SK-MEL-5 (cell line): ENCODE data around the gene OR10D3. TPM values are rescaled to one million over a fixed set of nuclear protein-coding genes. Genes with fewer than 3 reads are reported as not detected.
A peak's percentile ranks its signal among the peaks of the same experiment; 100 is the strongest.

Experiments
- DNase-seq: peaks from one replicate; pipeline ENCODE4 v3.0.0-alpha.2; 2016; ENCODE audit warnings: low read depth, low spot score
- in situ Hi-C: cut with HindIII; loops from 2 replicates; pipeline ENCODE4 v1.10.0; 2016; ENCODE audit warnings: low sequenced_read_pairs, high pct_unique_total_duplicates, low pct_unique_long_range_greater_than_20kb
- total RNA-seq: library from RNA; depleted of rRNA; stranded (reverse); fragments of >200 nt; shearing (Covaris generic); gene quantifications from 2 replicates; pipeline ENCODE4 v1.2.3, GENCODE V29; 2014

The OR10D3 gene
- total RNA-seq, 1 experiment from 2014 or later = not detected

DNA sequence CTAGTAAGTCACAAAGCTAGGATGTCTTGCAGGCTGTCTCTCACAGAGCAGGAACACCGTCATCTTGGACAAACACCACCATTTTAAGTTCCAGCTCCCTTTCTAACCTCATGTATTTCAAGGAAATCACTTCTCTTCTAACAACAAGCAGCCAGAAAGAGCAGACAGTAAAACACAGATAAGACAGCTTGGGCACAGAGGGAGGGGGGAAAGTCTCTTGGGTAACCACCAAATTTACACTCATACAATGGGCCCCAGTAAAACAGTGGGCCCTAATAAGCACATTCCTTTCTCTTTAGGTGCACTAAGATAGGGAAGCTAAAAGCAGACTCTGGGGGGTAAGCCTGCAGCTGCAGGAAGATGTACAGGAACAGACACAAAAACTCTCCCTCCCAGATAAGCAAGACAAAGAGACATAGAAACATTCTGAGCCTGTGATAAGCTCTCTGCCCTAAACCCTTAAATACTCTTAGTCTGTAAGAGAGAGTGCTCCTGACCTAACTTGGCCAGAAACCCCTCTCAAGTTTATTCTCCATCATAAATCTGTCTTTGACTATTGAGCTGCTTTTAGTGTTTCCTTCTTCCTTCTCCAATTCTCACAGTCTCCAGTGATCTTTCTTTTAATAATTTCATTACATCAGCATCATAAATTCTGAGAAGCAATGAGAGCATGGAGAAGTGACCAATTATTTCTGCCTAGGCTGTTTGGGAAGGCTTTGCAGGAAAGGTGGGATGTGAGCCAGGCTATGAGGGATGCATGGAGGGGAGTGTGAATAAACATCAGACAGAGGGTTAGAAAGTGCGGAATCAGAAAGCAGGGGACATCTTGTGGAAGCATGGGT is 7.4 kb downstream of the OR10D3 start:
- DNase-seq = no peak
- in situ Hi-C loops = no loop called here

DNA sequence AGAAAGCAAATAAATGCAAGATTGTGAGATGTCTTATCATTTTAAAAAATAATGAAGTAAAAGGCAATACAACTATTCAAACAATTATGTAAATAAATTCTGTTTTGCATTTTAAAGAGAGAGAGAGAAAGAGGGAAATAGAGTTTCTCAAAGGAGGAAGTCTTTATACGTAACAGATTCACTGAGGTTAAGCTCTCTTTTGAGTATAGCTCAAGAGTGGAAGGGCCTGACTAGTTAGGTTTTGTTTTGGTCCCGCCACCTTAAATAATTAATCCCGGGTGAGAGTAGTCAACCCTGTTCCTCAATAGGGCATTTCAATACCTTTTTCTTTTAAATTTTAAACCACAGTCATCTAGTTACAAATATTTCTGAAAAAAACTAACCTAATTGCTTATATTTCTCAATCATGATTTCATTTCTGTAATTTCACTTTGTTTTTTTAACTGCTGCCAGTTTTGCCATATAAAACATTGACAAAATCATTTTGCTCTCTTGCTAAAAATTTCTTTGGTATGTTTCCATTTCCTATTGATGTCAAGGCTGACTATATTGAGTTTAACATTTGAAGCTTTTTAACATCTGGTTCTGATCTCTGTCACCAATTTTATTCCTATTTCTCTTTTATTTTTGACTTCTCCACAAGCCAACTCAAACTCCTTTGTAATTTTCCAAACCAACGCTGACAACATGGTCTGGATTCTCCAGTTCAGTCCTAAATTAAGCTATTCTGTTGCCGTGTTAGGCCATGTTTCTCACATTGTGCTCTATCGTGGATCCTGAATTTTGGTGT is 10.3 kb downstream of the OR10D3 start:
- in situ Hi-C loops = no loop called here
- no peak for DNase-seq

DNA sequence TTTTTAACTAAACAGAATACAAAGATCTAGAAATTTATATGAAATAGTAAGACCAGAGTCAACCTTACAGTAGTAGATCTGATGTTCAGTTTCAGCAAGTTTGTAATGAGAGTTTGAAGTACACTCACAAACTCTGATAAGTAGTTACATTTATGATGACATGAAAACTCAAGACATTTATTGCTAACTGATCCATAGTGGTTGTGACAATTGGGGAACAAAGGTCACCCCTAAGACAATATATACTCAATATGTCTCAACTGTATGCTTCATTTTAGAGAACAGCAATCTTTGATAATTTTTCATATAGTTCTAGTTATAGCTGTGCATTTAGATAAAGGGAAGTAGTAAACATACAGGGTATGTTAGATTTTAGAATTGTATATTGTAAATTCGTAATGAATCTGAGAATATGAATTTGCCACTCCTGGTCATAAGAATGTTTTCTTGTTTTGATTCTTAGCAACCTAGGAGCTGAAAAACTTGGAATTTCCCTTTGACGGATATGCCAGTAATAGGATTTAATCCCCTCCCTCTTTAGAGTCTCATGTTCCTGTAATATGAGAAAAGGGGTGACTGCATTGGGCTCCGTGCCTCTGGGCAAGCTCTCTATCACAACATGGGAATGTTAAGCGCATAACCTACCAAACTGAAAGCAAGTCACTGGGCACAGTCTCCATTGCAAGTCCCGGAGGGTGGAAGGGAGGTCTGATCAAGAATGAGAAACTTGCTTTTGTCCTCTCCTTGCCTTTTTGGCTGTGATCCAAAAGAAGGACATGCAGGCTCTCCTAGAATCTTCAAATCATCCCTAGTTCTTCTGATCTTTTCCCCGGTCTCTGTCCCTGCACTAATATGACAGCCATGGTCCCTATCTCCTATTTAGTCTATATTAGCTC is 11.4 kb downstream of the OR10D3 start:
- no peak for DNase-seq
- in situ Hi-C loops = no loop called here

DNA sequence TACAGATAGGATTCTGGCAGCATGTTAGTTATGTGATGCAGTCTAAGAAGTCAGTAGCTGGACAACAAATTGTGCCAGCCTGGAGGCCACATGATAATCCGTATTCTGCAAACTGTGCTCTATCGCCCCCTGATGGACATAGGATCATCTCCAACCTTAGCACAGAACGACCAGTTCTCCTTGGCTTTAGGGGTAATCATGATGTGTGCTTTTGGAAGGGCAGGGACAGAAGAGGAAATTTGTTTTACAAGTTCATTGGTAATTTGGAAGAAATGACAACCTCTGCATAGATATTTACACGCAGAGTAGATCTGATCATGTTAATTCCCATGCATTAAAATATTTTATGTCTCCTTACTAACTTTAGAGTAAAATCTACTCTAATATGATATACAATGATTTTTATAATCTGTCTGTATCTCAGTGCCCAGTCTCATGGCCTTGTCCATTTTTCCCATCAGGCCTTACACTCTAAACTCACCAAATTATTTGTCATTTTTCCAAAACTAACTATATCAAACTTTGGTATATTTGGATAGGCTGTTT is 12.1 kb downstream of the OR10D3 start:
- in situ Hi-C loops = no loop called here
- DNase-seq = peak; percentile 76

DNA sequence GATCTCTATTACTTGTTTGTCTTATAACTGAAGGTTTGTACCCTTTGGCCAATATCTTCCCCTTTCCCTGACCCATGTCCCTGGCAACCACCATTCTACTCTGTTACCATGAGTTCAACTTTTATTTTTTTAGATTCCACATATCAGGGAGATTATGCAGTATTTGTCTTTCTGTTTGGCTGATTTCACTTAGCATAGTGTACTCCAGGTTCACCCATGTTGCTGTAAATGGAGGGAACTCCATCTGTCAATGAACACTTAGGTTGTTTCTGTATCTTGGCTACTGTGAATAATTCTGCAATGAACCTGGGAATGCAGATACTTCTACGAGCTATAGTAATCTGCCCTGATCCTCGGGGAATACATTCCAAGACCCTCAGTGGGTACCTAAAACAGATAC is 14.9 kb downstream of the OR10D3 start:
- in situ Hi-C loops = no loop called here
- DNase-seq = no peak

DNA sequence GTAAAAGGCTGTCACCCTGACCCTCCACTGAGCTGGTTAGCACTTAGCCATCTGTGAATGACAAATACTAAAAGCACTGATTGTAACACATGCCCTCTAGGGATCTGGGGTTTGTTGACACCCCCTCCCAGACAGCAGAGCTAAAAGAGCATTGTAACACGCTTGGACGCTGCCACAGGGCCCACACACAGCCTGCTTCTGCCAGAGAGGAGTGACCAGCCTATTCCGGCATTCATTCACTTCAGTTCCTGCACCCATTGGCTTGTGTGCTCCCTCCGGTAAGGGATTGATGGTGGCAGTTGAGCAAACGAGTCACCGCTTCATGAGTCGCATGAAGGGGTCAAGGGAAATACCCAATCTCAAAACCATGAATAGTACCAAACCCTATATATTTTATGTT is 15.8 kb downstream of the OR10D3 start:
- in situ Hi-C loops = no loop called here
- DNase-seq = no peak

DNA sequence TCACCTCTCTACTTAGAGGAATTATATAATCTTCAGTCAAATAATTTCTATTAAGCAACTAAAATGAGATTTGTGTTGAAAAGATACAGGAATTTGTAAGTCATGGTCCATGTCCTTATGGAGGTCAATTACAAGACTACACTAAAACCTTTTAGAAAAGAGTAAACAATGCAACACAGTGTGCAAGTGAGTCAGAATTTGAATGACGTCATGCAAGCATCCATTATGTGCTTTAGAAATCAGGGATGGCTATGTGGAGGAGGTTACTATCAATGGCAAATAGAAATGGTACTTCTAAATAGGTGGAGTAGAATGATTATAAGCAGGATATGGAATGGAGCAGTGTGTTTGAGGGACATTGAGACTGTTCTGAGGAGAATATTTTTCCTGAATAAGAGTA is 16.6 kb downstream of the OR10D3 start:
- peak; percentile 47 for DNase-seq
- in situ Hi-C loops = no loop called here

DNA sequence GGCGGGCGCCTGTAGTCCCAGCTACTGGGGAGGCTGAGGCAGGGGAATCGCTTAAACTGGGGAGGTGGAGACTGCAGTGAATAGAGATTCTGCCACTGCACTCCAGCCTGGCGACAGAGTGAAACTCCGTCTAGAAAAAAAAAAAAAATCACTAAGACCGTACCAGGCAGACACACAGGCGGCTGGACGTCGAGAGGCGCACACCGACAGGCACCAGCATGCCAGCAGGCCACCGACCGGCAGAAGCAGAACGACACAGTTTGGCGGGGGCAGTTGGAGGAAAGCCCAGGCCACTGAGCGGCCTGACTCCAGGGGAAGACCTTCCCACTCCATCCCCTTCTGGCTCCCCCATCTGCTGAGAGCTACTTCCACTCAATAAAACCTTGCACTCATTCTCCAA is 17.5 kb downstream of the OR10D3 start:
- in situ Hi-C loops = no loop called here
- DNase-seq = no peak

DNA sequence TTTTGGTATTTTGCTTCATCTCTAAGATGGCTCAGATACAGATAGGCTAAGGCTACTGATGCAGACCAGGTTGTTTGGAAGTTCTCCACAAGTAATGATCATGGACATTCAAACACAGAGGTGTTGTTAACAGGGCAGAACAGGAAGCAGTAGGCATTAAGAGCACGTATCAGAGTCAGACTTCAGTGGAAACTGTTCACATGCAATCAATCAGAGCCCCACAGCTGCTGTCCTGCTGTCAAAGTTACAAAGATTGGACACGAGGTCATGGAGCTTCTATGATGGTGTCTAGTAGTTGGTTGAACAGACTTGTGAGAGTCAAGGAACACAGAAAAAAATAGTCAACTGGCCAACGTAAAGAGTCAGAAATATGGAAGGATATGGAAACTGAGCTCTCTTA is 19.8 kb downstream of the OR10D3 start:
- in situ Hi-C loops = no loop called here
- DNase-seq = no peak

DNA sequence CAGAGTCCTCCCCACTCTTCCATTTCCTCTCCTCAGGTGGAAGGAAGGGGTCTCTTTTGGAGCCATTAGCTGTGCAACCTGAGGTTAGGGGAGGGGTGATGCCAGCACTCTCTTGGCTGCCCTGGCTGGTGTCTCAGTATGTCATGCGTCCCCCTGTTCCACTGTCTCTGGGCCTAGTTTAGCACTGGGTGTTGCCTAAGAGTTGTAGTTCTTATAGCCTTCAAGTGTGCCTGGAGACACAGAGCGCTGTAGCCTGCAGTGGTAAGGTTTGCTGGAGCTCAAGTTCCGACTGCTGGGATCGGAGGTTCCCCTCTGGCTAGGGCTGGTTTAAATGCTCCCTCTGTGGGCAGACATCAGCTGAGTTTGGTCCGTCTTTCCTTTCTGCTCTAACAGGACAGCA is 20.9 kb downstream of the OR10D3 start:
- DNase-seq = no peak
- in situ Hi-C loops = no loop called here

DNA sequence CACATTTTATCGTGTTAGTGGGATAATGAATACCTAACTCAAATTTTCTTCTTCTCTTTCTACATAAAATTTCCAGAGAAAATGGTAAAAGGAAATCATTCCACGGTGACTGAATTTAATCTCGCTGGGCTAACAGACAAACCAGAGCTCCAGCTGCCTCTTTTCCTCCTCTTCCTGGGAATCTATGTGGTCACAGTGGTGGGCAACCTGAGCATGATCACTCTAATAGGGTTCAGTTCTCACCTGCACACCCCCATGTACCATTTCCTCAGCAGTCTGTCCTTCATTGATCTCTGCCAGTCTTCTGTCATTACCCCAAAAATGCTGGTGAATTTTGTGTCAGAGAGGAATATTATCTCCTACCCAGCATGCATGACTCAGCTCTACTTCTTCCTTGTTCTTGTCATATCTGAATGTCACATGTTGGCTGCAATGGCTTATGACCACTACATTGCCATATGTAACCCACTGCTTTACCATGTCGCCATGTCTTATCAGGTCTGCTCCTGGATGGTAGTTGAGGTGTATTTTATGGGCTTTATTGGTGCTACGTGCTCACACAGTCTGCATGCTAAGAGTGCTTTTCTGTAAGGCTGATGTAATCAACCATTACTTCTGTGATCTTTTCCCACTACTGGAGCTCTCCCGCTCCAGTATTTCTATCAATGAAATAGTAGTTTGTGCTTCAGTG is 24.1 kb downstream of the OR10D3 start:
- in situ Hi-C loops = no loop called here

DNA sequence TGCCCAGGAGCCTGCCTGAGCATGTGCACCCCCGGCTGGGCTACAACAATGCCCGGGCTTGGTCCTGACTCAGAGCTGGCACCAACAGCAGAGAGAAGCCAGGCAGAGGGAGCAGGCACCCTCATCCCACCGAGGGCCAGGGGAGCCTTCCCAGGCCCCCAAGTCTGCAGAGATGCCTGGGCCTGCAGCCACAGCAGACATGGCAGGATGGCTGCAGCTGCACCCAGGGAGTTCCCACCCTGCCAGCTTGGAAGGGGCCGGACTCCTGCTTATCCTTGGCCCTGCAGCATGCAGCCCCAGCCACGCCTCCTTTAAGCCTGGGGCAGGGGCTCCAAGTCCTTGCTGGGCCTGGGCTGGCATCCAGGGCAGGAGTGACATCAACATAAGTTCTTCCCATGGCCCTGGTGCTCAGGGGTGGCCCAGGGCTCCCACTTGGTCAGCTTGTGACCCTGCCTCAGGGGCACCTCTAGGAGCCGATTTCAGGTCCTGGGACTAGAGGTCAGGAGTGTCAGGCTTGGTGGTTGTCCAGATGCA is 26.7 kb downstream of the OR10D3 start:
- DNase-seq = no peak
- in situ Hi-C loops = no loop called here

More for the DNA sequence above, 24.1 kb downstream of the OR10D3 start:
- no peak for DNase-seq

DNA sequence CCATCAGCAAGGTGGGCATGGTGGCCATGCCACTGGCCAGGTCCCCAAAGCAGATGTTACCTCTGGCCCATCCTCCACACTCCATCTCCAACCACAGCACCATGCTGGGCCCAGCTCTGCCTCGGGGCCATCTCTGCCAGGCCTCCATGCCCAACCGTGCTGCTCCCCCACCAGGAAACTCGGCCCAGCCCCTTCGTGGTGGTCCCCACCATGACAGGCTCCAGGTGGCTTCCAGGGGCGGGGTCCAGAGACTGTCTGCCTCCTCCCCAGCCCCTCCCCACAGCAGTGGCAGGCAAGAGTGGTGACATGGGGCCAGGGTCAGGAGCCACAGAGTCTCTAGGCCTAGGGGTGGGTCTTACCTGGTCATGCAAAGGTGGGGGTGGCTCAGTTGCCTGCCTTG is 27.3 kb downstream of the OR10D3 start:
- in situ Hi-C loops = no loop called here
- DNase-seq = no peak

DNA sequence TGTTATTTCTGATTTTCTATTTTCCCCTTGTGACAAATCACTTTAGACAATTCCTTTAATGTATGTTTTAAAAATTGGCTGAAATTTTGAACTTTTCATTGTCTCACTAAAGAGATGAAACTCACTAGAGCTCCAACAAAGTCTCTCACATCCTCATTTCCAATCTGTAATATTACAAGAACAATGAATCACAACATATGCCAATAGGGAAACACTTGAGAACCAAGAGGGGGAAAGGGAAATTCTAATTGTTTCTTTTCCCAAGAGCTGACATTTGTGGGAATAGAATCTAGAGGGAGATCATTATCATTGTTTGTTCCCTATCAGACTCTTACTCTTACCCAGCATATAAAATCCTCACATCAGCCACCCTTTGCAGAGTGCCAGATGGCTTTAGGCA is 28.2 kb downstream of the OR10D3 start:
- DNase-seq = no peak
- in situ Hi-C loops = no loop called here

DNA sequence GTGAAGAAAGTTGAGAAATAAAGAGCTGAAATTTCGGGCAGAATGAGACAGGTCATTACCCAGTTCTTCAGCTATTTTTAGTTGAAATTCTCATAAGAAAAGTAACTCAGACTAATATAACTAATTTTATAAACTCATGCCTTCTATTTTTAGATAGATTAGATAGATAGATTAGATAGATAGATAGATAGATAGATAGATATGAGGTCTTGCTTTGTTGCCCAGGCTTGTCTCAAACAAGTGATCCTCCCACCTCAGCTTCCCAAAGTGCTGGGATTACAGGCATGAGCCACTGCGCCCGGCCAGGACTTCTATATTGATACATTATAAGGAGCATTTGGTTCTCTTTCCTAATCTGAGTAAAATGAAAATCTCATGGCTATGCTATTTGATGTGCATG is 30.9 kb downstream of the OR10D3 start:
- in situ Hi-C loops = no loop called here
- DNase-seq = no peak

DNA sequence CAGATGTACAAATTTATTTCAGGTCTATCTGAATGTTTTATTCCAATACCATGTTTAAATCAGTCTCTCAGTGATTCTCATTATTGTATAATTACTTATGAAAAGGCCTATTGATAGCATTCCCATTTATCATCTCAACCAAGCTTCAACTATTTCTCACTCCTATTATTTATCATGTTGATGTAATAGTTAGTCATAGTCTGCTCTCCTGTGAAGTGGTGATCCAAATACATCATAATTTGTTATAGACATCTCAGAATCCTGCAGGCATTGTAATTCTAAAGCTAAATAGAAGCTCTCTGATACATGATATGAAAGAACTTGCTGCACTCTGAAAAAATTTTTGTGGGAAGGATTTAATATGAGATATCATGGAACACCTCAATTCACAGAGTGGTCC is 36.0 kb downstream of the OR10D3 start:
- in situ Hi-C loops = no loop called here
- no peak for DNase-seq

DNA sequence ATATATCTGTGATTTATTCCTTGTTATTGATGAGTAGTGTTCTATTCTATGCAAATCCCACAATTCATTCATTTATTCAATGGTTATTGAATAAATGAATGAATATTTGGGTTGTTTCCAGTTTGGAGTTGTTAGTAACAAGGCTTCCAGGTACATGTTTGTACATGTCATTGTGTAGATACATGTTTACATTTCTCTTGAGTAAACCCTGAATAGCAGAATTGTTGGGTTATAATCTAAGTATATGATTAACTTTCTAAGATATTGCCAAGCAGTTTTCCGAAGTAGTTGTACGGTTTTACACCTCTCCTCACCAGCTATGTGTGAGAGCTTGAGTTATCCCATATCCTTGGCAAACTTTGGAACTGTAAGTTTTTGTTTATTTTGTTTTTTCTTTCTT is 39.3 kb downstream of the OR10D3 start:
- DNase-seq = no peak

More for the DNA sequence above, 39.3 kb downstream of the OR10D3 start:
- in situ Hi-C loops = no loop called here
